Endothelial cell of umbilical vein (primary cell): ENCODE data around the gene TMEM119. TPM values are rescaled to one million over a fixed set of nuclear protein-coding genes. Genes with fewer than 3 reads are reported as not detected.

Source experiments
- BruUV-seq: library from RNA; stranded (reverse); fragments of 400-500 nt; replicated peaks from 2 replicates; lab custom pipeline; 2021; lab: Mats Ljungman, UMichigan
- CTCF ChIA-PET: fragments of 300-600, 350-600 bp; sonication (Branson Sonifier 250); formaldehyde crosslinking; loops from one replicate; lab custom pipeline; 2021; ENCODE audit warnings: antibody characterized with exemption, inconsistent platforms; lab: Charles Lee
- POLR2A ChIA-PET: fragments of 300-600, 350-600 bp; sonication (Branson Sonifier 250); formaldehyde crosslinking; loops from one replicate; lab custom pipeline; 2021; ENCODE audit warnings: antibody characterized with exemption, inconsistent platforms; lab: Charles Lee
- DNase-seq: peaks from one replicate; pipeline ENCODE4 v3.0.0-alpha.2; 2011; ENCODE audit warnings: low read depth, low spot score
- FAIRE-seq: peaks from 2 replicates; lab custom pipeline; 2011; peaks lifted over from hg19 to GRCh38; lab: Jason Lieb, UNC
- H2AFZ ChIP-seq: 2 replicates; pipeline ENCODE4 v1.6.0; 2012; ENCODE audit warnings: low read depth, low read length, control low read depth, inconsistent platforms
- H3K27ac ChIP-seq: 2 replicates; pipeline ENCODE4 v1.5.1; 2011; ENCODE audit warnings: low read depth, mild to moderate bottlenecking, control low read depth, low read length, moderate library complexity; ENCODE audit not compliant: insufficient read depth
- H3K27me3 ChIP-seq, 2 experiments: 2 replicates each; pipeline versions ENCODE4 v1.6.0 to v1.6.1; 2011; ENCODE audit warnings: low read length in 2 of 2, mixed read lengths in 1 of 2; ENCODE audit not compliant: control insufficient read depth in 2 of 2, insufficient read depth in 2 of 2
- H3K36me3 ChIP-seq, 2 experiments: 2 replicates in 1 of 2; 3 replicates in 1 of 2; pipeline ENCODE4 v1.5.1; 2011; ENCODE audit warnings: low read length in 2 of 2, mild to moderate bottlenecking in 1 of 2, moderate library complexity in 1 of 2; ENCODE audit not compliant: control insufficient read depth in 2 of 2, insufficient read depth in 2 of 2; ENCODE audit errors: extremely low read depth in 1 of 2
- H3K4me1 ChIP-seq: 3 replicates; pipeline ENCODE4 v1.5.1; 2011; ENCODE audit warnings: mild to moderate bottlenecking, low read length; ENCODE audit not compliant: control insufficient read depth, insufficient read depth; ENCODE audit errors: extremely low read depth
- H3K4me2 ChIP-seq: 2 replicates; pipeline ENCODE4 v1.6.1; 2011; ENCODE audit warnings: low read length, control low read depth, mixed read lengths; ENCODE audit not compliant: insufficient read depth
- H3K4me3 ChIP-seq, 3 experiments: fragments of 200-600 bp in 1 of 3; sonication (generic), shearing (Covaris generic) in 1 of 3; replicated peaks in 1 of 3; 2 replicates each; pipeline ENCODE4 v1.5.1; 2011 to 2016; ENCODE audit warnings: control low read depth in 3 of 3, low read length in 3 of 3, mild to moderate bottlenecking in 2 of 3, inconsistent platforms in 1 of 3, low read depth in 1 of 3, moderate library complexity in 1 of 3; ENCODE audit not compliant: insufficient read depth in 1 of 3
- H3K79me2 ChIP-seq: 2 replicates; pipeline ENCODE4 v1.6.0; 2012; ENCODE audit warnings: low read length, inconsistent platforms; ENCODE audit not compliant: control insufficient read depth, insufficient read depth
- H3K9ac ChIP-seq: replicated peaks from 2 replicates; pipeline ENCODE3; 2011; ENCODE audit warnings: low read length, control low read depth; ENCODE audit not compliant: insufficient read depth; ENCODE audit errors: extremely low read depth
- H3K9me1 ChIP-seq: replicated peaks from 3 replicates; pipeline ENCODE4 v1.6.0; 2011; ENCODE audit warnings: mild to moderate bottlenecking, low read length; ENCODE audit not compliant: control insufficient read depth, insufficient read depth; ENCODE audit errors: extremely low read depth
- H3K9me3 ChIP-seq: replicated peaks from 2 replicates; pipeline ENCODE4 v1.5.1; 2012; ENCODE audit warnings: low read length, inconsistent platforms; ENCODE audit not compliant: control insufficient read depth, insufficient read depth
- H4K20me1 ChIP-seq: replicated peaks from 2 replicates; pipeline ENCODE3; 2011; ENCODE audit warnings: mild to moderate bottlenecking, low read length; ENCODE audit not compliant: control insufficient read depth, insufficient read depth; ENCODE audit errors: extremely low read depth
- EZH2 ChIP-seq: IDR thresholded peaks from 2 replicates; pipeline ENCODE4 v1.6.1; 2012; ENCODE audit warnings: borderline replicate concordance, low read depth, mild to moderate bottlenecking, moderate library complexity, low read length, inconsistent platforms; ENCODE audit not compliant: severe bottlenecking
- FOS ChIP-seq: IDR thresholded peaks from 2 replicates; pipeline ENCODE4 v1.6.1; 2011; ENCODE audit warnings: mild to moderate bottlenecking, low read length, moderate library complexity, borderline replicate concordance; ENCODE audit not compliant: insufficient read depth
- GATA2 ChIP-seq: IDR thresholded peaks from 2 replicates; pipeline ENCODE4 v1.7.0; 2011; ENCODE audit warnings: low read depth, mild to moderate bottlenecking, moderate library complexity, mixed read lengths, low read length; ENCODE audit not compliant: insufficient read length, insufficient read depth
- JUN ChIP-seq: IDR thresholded peaks from 2 replicates; pipeline ENCODE4 v1.6.1; 2011; ENCODE audit warnings: borderline replicate concordance, low read depth; ENCODE audit not compliant: insufficient read length, insufficient read depth
- MAX ChIP-seq: IDR thresholded peaks from 2 replicates; pipeline ENCODE4 v1.6.1; 2011; ENCODE audit not compliant: insufficient read depth, insufficient read length
- MYC ChIP-seq: IDR thresholded peaks from one replicate; pipeline ENCODE4 v1.6.1; 2011; ENCODE audit warnings: mild to moderate bottlenecking, low read depth, low read length
- POLR2A ChIP-seq: IDR thresholded peaks from 2 replicates; pipeline ENCODE4 v1.6.1; 2012; ENCODE audit warnings: low read depth, mild to moderate bottlenecking, control low read depth, low read length
- POLR2AphosphoS5 ChIP-seq: IDR thresholded peaks from 2 replicates; pipeline ENCODE4 v1.6.1; 2012; ENCODE audit warnings: low read depth, mild to moderate bottlenecking, control low read depth, low read length, moderate library complexity; ENCODE audit not compliant: insufficient read depth
- dilution Hi-C: fragments of 300-500 bp; cut with MboI; formaldehyde crosslinking; loops from one replicate; pipeline ENCODE4 v1.15.0; 2019; ENCODE audit warnings: low sequenced_read_pairs; ENCODE audit not compliant: extremely low pct_ligation_motif_present
- intact Hi-C: fragments of 100-400 bp; cut with micrococcal nuclease; formaldehyde crosslinking; loops from one replicate; pipeline ENCODE4 v1.10.0; 2022
- polyA plus RNA-seq, 4 experiments: library from polyadenylated mRNA; depleted of rRNA in 3 of 4; stranded (reverse) in 3 of 4; unstranded in 1 of 4; fragments of >200 nt; gene quantifications; 2 replicates each; pipeline versions ENCODE4 v1.2.1 to v1.2.3, GENCODE V29; 2011 to 2012; ENCODE audit warnings: missing spikeins in 1 of 4
- total RNA-seq: library from RNA; stranded (reverse); gene quantifications from 2 replicates; pipeline ENCODE4 v1.2.3, GENCODE V29; 2021
- TF ChIP-seq, protein P1 (sequence below), 2 donors: IDR thresholded peaks; 1 replicate in 1 of 2; 2 replicates in 1 of 2; pipeline ENCODE4 v1.5.1; 2011; ENCODE audit warnings: low read length in 2 of 2, mild to moderate bottlenecking in 2 of 2, moderate library complexity in 2 of 2, control low read depth in 1 of 2, inconsistent platforms in 1 of 2, low read depth in 1 of 2; ENCODE audit not compliant: insufficient read depth in 1 of 2; ENCODE audit errors: extremely low read depth in 1 of 2

TMEM119 gene
- total and polyA plus RNA-seq, 2 donors (not counting 3 experiments of a cell fraction or from before 2014, with no cell fraction given): not detected

GRCh38 chr12:108629824-108630476, 32.1 kb upstream of the TMEM119 start:
- DNase-seq (peak; percentile 70), FAIRE-seq (peak; percentile 59)
- TF ChIP-seq GATA2 (no peak), POLR2AphosphoS5 (no peak), MYC (no peak), MAX (no peak), FOS (peak; percentile 14), JUN (peak; percentile 79), POLR2A (no peak), EZH2 (no peak)
- TF ChIP-seq, protein P1, sequence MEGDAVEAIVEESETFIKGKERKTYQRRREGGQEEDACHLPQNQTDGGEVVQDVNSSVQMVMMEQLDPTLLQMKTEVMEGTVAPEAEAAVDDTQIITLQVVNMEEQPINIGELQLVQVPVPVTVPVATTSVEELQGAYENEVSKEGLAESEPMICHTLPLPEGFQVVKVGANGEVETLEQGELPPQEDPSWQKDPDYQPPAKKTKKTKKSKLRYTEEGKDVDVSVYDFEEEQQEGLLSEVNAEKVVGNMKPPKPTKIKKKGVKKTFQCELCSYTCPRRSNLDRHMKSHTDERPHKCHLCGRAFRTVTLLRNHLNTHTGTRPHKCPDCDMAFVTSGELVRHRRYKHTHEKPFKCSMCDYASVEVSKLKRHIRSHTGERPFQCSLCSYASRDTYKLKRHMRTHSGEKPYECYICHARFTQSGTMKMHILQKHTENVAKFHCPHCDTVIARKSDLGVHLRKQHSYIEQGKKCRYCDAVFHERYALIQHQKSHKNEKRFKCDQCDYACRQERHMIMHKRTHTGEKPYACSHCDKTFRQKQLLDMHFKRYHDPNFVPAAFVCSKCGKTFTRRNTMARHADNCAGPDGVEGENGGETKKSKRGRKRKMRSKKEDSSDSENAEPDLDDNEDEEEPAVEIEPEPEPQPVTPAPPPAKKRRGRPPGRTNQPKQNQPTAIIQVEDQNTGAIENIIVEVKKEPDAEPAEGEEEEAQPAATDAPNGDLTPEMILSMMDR (IDR thresholded peaks at IDR 0.05; ENCODE audit: extremely low read depth in 1 of 2, insufficient read depth in 1 of 2, low read depth in 1 of 2, low read length in 2 of 2): no peak
- dilution Hi-C loops (no loop called here), intact Hi-C loops (no loop called here)
- Histone ChIP-seq H3K4me1 (peaks cover 31% of the 10 kb centered on the region), H3K9ac (peak overlapping the region; percentile 32), H3K27ac (peak overlapping the region; percentile 49), H4K20me1 (no peaks in the 10 kb centered on the region), H3K9me3 (no peaks in the 10 kb centered on the region), H3K4me2 (no peak overlapping the region), H3K9me1 (no peaks in the 10 kb centered on the region), H3K4me3 (no peak overlapping the region), H2AFZ (peak overlapping the region; percentile 50), H3K79me2 (no peaks in the 10 kb centered on the region), H3K36me3 (no peaks in the 10 kb centered on the region), H3K27me3 (no peaks in the 10 kb centered on the region)
- BruUV-seq: TSS peak; percentile 84
- CTCF ChIA-PET: interaction anchor here (1.6 to 5.4 kb wide), 2 partner anchors 12 to 321 kb away, joined by 3 to 34 read pairs; no protein-coding TSS in a partner anchor
- POLR2A ChIA-PET: no interaction called here
